HG03571 (cell line): Measurements from ENCODE around the gene PLXNA1.

Experiments
- ATAC-seq: cut with Tn5 transposase; IDR thresholded peaks from one replicate; pipeline ENCODE4 v1.9.1; 2021; ENCODE audit not compliant: unreplicated experiment

The PLXNA1 gene

GRCh38 chr3:126999383-126999782, 16.5 kb downstream of the PLXNA1 start:
- no peak for ATAC-seq

- ATAC-seq, result no peak
Measured at GRCh38 chr3:127000119-127000518, 17.2 kb downstream of the PLXNA1 start.

- no peak for ATAC-seq
Measured at GRCh38 chr3:127000761-127001160, 17.8 kb downstream of the PLXNA1 start.

- ATAC-seq, result no peak
Measured at GRCh38 chr3:127001486-127002194, 18.7 kb downstream of the PLXNA1 start.

GRCh38 chr3:127002195-127003174, 19.6 kb downstream of the PLXNA1 start:
- no peak for ATAC-seq

GRCh38 chr3:127003175-127003555, 20.2 kb downstream of the PLXNA1 start:
- no peak for ATAC-seq

GRCh38 chr3:127003601-127004280, 20.8 kb downstream of the PLXNA1 start:
- no peak for ATAC-seq

- no peak for ATAC-seq
Measured at GRCh38 chr3:127004641-127005397, 21.9 kb downstream of the PLXNA1 start.

GRCh38 chr3:127005864-127006500, 23.1 kb downstream of the PLXNA1 start:
- ATAC-seq, result no peak

- ATAC-seq, result no peak
Measured at GRCh38 chr3:127006781-127007436, 24.0 kb downstream of the PLXNA1 start.

GRCh38 chr3:127008236-127008635, 25.3 kb downstream of the PLXNA1 start:
- ATAC-seq, result no peak

- ATAC-seq, result no peak
Measured at GRCh38 chr3:127009531-127009930, 26.6 kb downstream of the PLXNA1 start.

GRCh38 chr3:127011270-127011992, 28.5 kb downstream of the PLXNA1 start:
- ATAC-seq, result no peak

- ATAC-seq, result no peak
Measured at GRCh38 chr3:127012091-127012490, 29.2 kb downstream of the PLXNA1 start.

GRCh38 chr3:127013181-127013580, 30.3 kb downstream of the PLXNA1 start:
- no peak for ATAC-seq

- no peak for ATAC-seq
Measured at GRCh38 chr3:127013758-127014535, 31.0 kb downstream of the PLXNA1 start.

GRCh38 chr3:127014536-127015281, 31.8 kb downstream of the PLXNA1 start:
- peak; percentile 18 for ATAC-seq
